Measurements from ENCODE around the gene PCCB. TPM values are rescaled to one million over a fixed set of nuclear protein-coding genes. Genes with fewer than 3 reads are reported as not detected.

PCCB gene
- total and polyA plus RNA-seq, 3 experiments from 2014 or later = 33.0 to 41.7 (median 40.6) TPM

- Mint-ChIP-seq H3K27me3 (no peaks in the 10 kb centered on the region), H3K27ac (peak overlapping the region in 2 of 8 donors; percentile 22 to 84), H3K4me1 (no peaks in the 10 kb centered on the region), H3K9me3 (no peaks in the 10 kb centered on the region), H3K4me3 (no peak overlapping the region), H3K36me3 (peaks cover 3 to 77% (median 26%) of the 10 kb centered on the region in 3 donors)
- Histone ChIP-seq H3K9me3 (ENCODE audit: low read length) (no peaks in the 10 kb centered on the region), H3K27me3 (ENCODE audit: insufficient read depth, low read length, poor library complexity, severe bottlenecking) (no peaks in the 10 kb centered on the region), H3K4me1 (ENCODE audit: insufficient read depth, low read length) (no peaks in the 10 kb centered on the region), H3K36me3 (ENCODE audit: insufficient read depth, low read length) (peaks cover 16% of the 10 kb centered on the region), H3K4me3 (ENCODE audit: low read length) (no peak overlapping the region), H3K27ac (ENCODE audit: low read depth, low read length) (no peak overlapping the region)
- DNase-seq = no peak
- ChIA-PET POLR2A (no interaction called here), CTCF (no interaction called here)
These were observed 46.8 kb downstream of the PCCB start for GRCh38 chr3:136296960-136297359.

- no peak overlapping the region for H3K4me3 Mint-ChIP-seq
- peak overlapping the region in 1 of 8 donors; percentile 2 for H3K27ac Mint-ChIP-seq
- Histone ChIP-seq H3K4me3 (ENCODE audit: low read length) (no peak overlapping the region), H3K9me3 (ENCODE audit: low read length) (no peaks in the 10 kb centered on the region), H3K27me3 (ENCODE audit: insufficient read depth, low read length, poor library complexity, severe bottlenecking) (no peaks in the 10 kb centered on the region), H3K4me1 (ENCODE audit: insufficient read depth, low read length) (no peaks in the 10 kb centered on the region), H3K27ac (ENCODE audit: low read depth, low read length) (no peak overlapping the region), H3K36me3 (ENCODE audit: insufficient read depth, low read length) (peaks cover 16% of the 10 kb centered on the region)
- no peaks in the 10 kb centered on the region for H3K27me3 Mint-ChIP-seq
- H3K4me1 Mint-ChIP-seq = no peaks in the 10 kb centered on the region
- no peaks in the 10 kb centered on the region for H3K9me3 Mint-ChIP-seq
- CTCF ChIA-PET = no interaction called here
- H3K36me3 Mint-ChIP-seq = peaks cover 3 to 73% (median 22%) of the 10 kb centered on the region in 3 donors
- POLR2A ChIA-PET = no interaction called here
- DNase-seq = no peak
These were observed 47.7 kb downstream of the PCCB start for GRCh38 chr3:136297826-136298225.

- Mint-ChIP-seq H3K27ac (no peak overlapping the region), H3K4me1 (no peaks in the 10 kb centered on the region), H3K4me3 (no peak overlapping the region), H3K9me3 (no peaks in the 10 kb centered on the region), H3K36me3 (peaks cover 3 to 60% (median 15%) of the 10 kb centered on the region in 3 donors), H3K27me3 (no peaks in the 10 kb centered on the region)
- H3K4me1 ChIP-seq (ENCODE audit: insufficient read depth, low read length) = no peaks in the 10 kb centered on the region
- no peaks in the 10 kb centered on the region for H3K27me3 ChIP-seq (ENCODE audit: insufficient read depth, low read length, poor library complexity, severe bottlenecking)
- H3K36me3 ChIP-seq (ENCODE audit: insufficient read depth, low read length) = peaks cover 8% of the 10 kb centered on the region
- DNase-seq = no peak
- H3K27ac ChIP-seq (ENCODE audit: low read depth, low read length) = no peak overlapping the region
- H3K4me3 ChIP-seq (ENCODE audit: low read length) = no peak overlapping the region
- CTCF ChIA-PET = no interaction called here
- no peaks in the 10 kb centered on the region for H3K9me3 ChIP-seq (ENCODE audit: low read length)
- POLR2A ChIA-PET = no interaction called here
These were observed 50.3 kb downstream of the PCCB start for GRCh38 chr3:136300444-136300843.

- Histone ChIP-seq H3K36me3 (ENCODE audit: insufficient read depth, low read length) (no peaks in the 10 kb centered on the region), H3K27ac (ENCODE audit: low read depth, low read length) (no peak overlapping the region), H3K4me1 (ENCODE audit: insufficient read depth, low read length) (no peaks in the 10 kb centered on the region), H3K4me3 (ENCODE audit: low read length) (no peak overlapping the region), H3K27me3 (ENCODE audit: insufficient read depth, low read length, poor library complexity, severe bottlenecking) (no peaks in the 10 kb centered on the region), H3K9me3 (ENCODE audit: low read length) (no peaks in the 10 kb centered on the region)
- ChIA-PET POLR2A (no interaction called here), CTCF (interaction anchor here (0.8 to 1.3 kb wide), 2 partner anchors 234 to 708 kb away, joined by 3 read pairs; no protein-coding TSS in a partner anchor)
- no peak overlapping the region for H3K27ac Mint-ChIP-seq
- peaks cover 0 to 2% (median 0%) of the 10 kb centered on the region in 5 donors for H3K9me3 Mint-ChIP-seq
- DNase-seq = no peak
- H3K27me3 Mint-ChIP-seq = no peaks in the 10 kb centered on the region
- no peaks in the 10 kb centered on the region for H3K4me1 Mint-ChIP-seq
- H3K36me3 Mint-ChIP-seq = peaks cover 0 to 33% (median 17%) of the 10 kb centered on the region in 3 donors
- no peak overlapping the region for H3K4me3 Mint-ChIP-seq
These were observed 55.7 kb downstream of the PCCB start for GRCh38 chr3:136305879-136306278.

- H3K9me3 ChIP-seq (ENCODE audit: low read length) = no peaks in the 10 kb centered on the region
- ChIA-PET POLR2A (no interaction called here), CTCF (no interaction called here)
- Mint-ChIP-seq H3K27me3 (no peaks in the 10 kb centered on the region), H3K4me3 (no peak overlapping the region), H3K36me3 (peaks cover 11 to 29% (median 12%) of the 10 kb centered on the region in 3 donors), H3K9me3 (no peaks in the 10 kb centered on the region), H3K4me1 (peaks cover 0 to 1% (median 0%) of the 10 kb centered on the region in 3 donors), H3K27ac (no peak overlapping the region)
- no peak overlapping the region for H3K4me3 ChIP-seq (ENCODE audit: low read length)
- no peak overlapping the region for H3K27ac ChIP-seq (ENCODE audit: low read depth, low read length)
- H3K36me3 ChIP-seq (ENCODE audit: insufficient read depth, low read length) = no peaks in the 10 kb centered on the region
- no peak for DNase-seq
- no peaks in the 10 kb centered on the region for H3K27me3 ChIP-seq (ENCODE audit: insufficient read depth, low read length, poor library complexity, severe bottlenecking)
- H3K4me1 ChIP-seq (ENCODE audit: insufficient read depth, low read length) = no peaks in the 10 kb centered on the region
These were observed 61.1 kb downstream of the PCCB start for GRCh38 chr3:136311261-136311660.

- Mint-ChIP-seq H3K9me3 (no peaks in the 10 kb centered on the region), H3K27ac (no peak overlapping the region), H3K4me3 (no peak overlapping the region), H3K4me1 (peaks cover 0 to 1% (median 0%) of the 10 kb centered on the region in 3 donors), H3K36me3 (peaks cover 14 to 35% (median 16%) of the 10 kb centered on the region in 3 donors), H3K27me3 (no peaks in the 10 kb centered on the region)
- no peaks in the 10 kb centered on the region for H3K4me1 ChIP-seq (ENCODE audit: insufficient read depth, low read length)
- no peaks in the 10 kb centered on the region for H3K9me3 ChIP-seq (ENCODE audit: low read length)
- no peaks in the 10 kb centered on the region for H3K36me3 ChIP-seq (ENCODE audit: insufficient read depth, low read length)
- no peak for DNase-seq
- no peak overlapping the region for H3K4me3 ChIP-seq (ENCODE audit: low read length)
- no peaks in the 10 kb centered on the region for H3K27me3 ChIP-seq (ENCODE audit: insufficient read depth, low read length, poor library complexity, severe bottlenecking)
- ChIA-PET POLR2A (no interaction called here), CTCF (no interaction called here)
- no peak overlapping the region for H3K27ac ChIP-seq (ENCODE audit: low read depth, low read length)
These were observed 61.8 kb downstream of the PCCB start for GRCh38 chr3:136311968-136312367.

GRCh38 chr3:136326316-136326715, 76.2 kb downstream of the PCCB start:
- no peaks in the 10 kb centered on the region for H3K27me3 ChIP-seq (ENCODE audit: insufficient read depth, low read length, poor library complexity, severe bottlenecking)
- no peak overlapping the region for H3K4me3 Mint-ChIP-seq
- H3K9me3 Mint-ChIP-seq = peaks cover 23 to 33% (median 29%) of the 10 kb centered on the region in 5 donors
- H3K9me3 ChIP-seq (ENCODE audit: low read length) = peaks cover 8% of the 10 kb centered on the region
- peaks cover 19% of the 10 kb centered on the region for H3K36me3 ChIP-seq (ENCODE audit: insufficient read depth, low read length)
- DNase-seq = no peak
- no peaks in the 10 kb centered on the region for H3K27me3 Mint-ChIP-seq
- H3K4me3 ChIP-seq (ENCODE audit: low read length) = no peak overlapping the region
- H3K27ac Mint-ChIP-seq = peak overlapping the region in 1 of 8 donors; percentile 3
- no peaks in the 10 kb centered on the region for H3K4me1 ChIP-seq (ENCODE audit: insufficient read depth, low read length)
- ChIA-PET POLR2A (no interaction called here), CTCF (no interaction called here)
- H3K27ac ChIP-seq (ENCODE audit: low read depth, low read length) = no peak overlapping the region
- H3K4me1 Mint-ChIP-seq = no peaks in the 10 kb centered on the region
- peaks cover 50 to 83% (median 52%) of the 10 kb centered on the region in 3 donors for H3K36me3 Mint-ChIP-seq

- Mint-ChIP-seq H3K4me3 (no peak overlapping the region), H3K27me3 (no peaks in the 10 kb centered on the region), H3K9me3 (peaks cover 9 to 20% (median 16%) of the 10 kb centered on the region in 5 donors), H3K36me3 (peaks cover 38 to 74% (median 45%) of the 10 kb centered on the region in 3 donors), H3K4me1 (no peaks in the 10 kb centered on the region), H3K27ac (peak overlapping the region in 1 of 8 donors; percentile 54)
- H3K4me3 ChIP-seq (ENCODE audit: low read length) = no peak overlapping the region
- peaks cover 1% of the 10 kb centered on the region for H3K9me3 ChIP-seq (ENCODE audit: low read length)
- DNase-seq = no peak
- ChIA-PET POLR2A (no interaction called here), CTCF (no interaction called here)
- H3K36me3 ChIP-seq (ENCODE audit: insufficient read depth, low read length) = peaks cover 19% of the 10 kb centered on the region
- H3K4me1 ChIP-seq (ENCODE audit: insufficient read depth, low read length) = no peaks in the 10 kb centered on the region
- no peaks in the 10 kb centered on the region for H3K27me3 ChIP-seq (ENCODE audit: insufficient read depth, low read length, poor library complexity, severe bottlenecking)
- no peak overlapping the region for H3K27ac ChIP-seq (ENCODE audit: low read depth, low read length)
These were observed 77.5 kb downstream of the PCCB start for GRCh38 chr3:136327671-136328070.

- H3K36me3 Mint-ChIP-seq = peaks cover 19 to 73% (median 40%) of the 10 kb centered on the region in 3 donors
- Histone ChIP-seq H3K4me3 (ENCODE audit: low read length) (no peak overlapping the region), H3K4me1 (ENCODE audit: insufficient read depth, low read length) (no peaks in the 10 kb centered on the region), H3K36me3 (ENCODE audit: insufficient read depth, low read length) (peaks cover 19% of the 10 kb centered on the region), H3K27ac (ENCODE audit: low read depth, low read length) (no peak overlapping the region), H3K9me3 (ENCODE audit: low read length) (no peaks in the 10 kb centered on the region), H3K27me3 (ENCODE audit: insufficient read depth, low read length, poor library complexity, severe bottlenecking) (no peaks in the 10 kb centered on the region)
- H3K4me3 Mint-ChIP-seq = no peak overlapping the region
- H3K4me1 Mint-ChIP-seq = no peaks in the 10 kb centered on the region
- POLR2A ChIA-PET = no interaction called here
- peaks cover 0 to under 1% (median 0%) of the 10 kb centered on the region in 5 donors for H3K9me3 Mint-ChIP-seq
- H3K27me3 Mint-ChIP-seq = peaks cover 0 to 3% of the 10 kb centered on the region in 2 donors
- CTCF ChIA-PET = no interaction called here
- no peak overlapping the region for H3K27ac Mint-ChIP-seq
- DNase-seq = no peak
These were observed 79.5 kb downstream of the PCCB start for GRCh38 chr3:136329593-136329992.
